Esophagus muscularis mucosa (tissue), 4 donors: ENCODE data around the gene ASXL3.

Experiments
- EP300 ChIP-seq: sonication (generic); formaldehyde crosslinking; IDR thresholded peaks from one replicate; pipeline ENCODE4 v1.6.1; 2017; ENCODE audit warnings: antibody characterized with exemption
- POLR2A ChIP-seq: fragments of 450-650 bp; IDR thresholded peaks from one replicate; pipeline ENCODE4 v1.6.1; 2017; ENCODE audit warnings: antibody characterized with exemption, moderate library complexity, mild to moderate bottlenecking, low read depth
- POLR2AphosphoS5 ChIP-seq, 2 donors: sonication (generic); formaldehyde crosslinking; IDR thresholded peaks; one replicate each; pipeline ENCODE4 v1.6.1; 2017; ENCODE audit warnings: antibody characterized with exemption in 2 of 2
- TF ChIP-seq, protein P1 (sequence below), 3 experiments: fragments of 200-600 bp in 2 of 3; fragments of 450-650 bp in 1 of 3; sonication (generic) in 2 of 3; IDR thresholded peaks; one replicate each; pipeline ENCODE4 v1.5.1; 2017 to 2019; ENCODE audit warnings: antibody characterized with exemption in 3 of 3, mild to moderate bottlenecking in 2 of 3, moderate library complexity in 1 of 3

DNA sequence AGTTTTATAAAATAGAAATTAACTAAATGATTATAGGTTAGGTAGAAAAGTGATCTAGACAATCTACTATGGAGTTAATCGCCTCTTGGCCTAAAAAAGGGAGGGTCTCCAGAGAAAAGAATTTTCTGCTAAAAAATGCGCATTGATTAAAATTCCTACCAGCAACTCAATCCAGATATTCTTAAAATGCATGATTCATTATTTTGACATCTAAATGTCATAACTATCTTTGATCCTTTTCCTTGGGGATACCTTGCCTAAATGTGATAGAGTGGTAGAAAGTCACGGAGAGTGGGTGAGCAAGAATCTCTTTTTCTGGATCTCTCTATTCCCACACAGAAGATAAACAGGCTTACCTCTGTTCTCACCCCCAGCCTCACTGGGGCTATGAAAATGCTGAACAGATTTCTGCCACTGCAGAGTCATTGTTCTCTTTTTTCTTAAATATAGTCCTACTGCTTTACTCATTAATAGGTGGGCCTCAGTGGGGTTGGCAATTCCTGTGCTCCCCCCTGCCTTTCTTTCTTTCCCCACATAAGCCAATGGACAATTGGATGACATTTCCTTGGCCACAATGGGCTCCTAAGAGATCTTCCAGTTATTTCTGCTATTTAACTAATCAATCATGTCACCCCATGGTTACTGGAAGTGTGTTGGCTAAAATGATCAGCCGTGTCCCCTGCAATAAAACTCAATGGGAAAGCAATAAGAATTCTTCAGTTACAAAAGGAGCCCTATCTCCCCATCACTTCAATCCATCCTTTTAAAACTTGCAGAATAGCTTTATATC, 5.8 kb upstream of the ASXL3 start:
- TF ChIP-seq, protein P1, sequence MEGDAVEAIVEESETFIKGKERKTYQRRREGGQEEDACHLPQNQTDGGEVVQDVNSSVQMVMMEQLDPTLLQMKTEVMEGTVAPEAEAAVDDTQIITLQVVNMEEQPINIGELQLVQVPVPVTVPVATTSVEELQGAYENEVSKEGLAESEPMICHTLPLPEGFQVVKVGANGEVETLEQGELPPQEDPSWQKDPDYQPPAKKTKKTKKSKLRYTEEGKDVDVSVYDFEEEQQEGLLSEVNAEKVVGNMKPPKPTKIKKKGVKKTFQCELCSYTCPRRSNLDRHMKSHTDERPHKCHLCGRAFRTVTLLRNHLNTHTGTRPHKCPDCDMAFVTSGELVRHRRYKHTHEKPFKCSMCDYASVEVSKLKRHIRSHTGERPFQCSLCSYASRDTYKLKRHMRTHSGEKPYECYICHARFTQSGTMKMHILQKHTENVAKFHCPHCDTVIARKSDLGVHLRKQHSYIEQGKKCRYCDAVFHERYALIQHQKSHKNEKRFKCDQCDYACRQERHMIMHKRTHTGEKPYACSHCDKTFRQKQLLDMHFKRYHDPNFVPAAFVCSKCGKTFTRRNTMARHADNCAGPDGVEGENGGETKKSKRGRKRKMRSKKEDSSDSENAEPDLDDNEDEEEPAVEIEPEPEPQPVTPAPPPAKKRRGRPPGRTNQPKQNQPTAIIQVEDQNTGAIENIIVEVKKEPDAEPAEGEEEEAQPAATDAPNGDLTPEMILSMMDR (IDR thresholded peaks at IDR 0.05): no peak
- no peak for TF ChIP-seq EP300
- TF ChIP-seq POLR2AphosphoS5 (IDR thresholded peaks at IDR 0.05): no peak
- TF ChIP-seq POLR2A: no peak
